Stimulated activated CD4-positive, alpha-beta T cell treated with anti-CD3 and anti-CD28 coated beads, Interleukin-4, amount 100 ng/mL, for 24 hours (primary cell): Measurements from ENCODE around the gene TMPRSS9.
A peak's percentile ranks its signal among the peaks of the same experiment; 100 is the strongest.
"Not testable (repeated sequence)": the region's sequence is repeated elsewhere in the genome, so short reads cannot be mapped to it uniquely, and the experiment has no call there.

Experiments
- DNase-seq: peaks from one replicate; pipeline ENCODE4 v3.0.0-alpha.2; 2020

The TMPRSS9 gene

GRCh38 chr19:2468596-2468995, 108.5 kb downstream of the TMPRSS9 start:
- DNase-seq, result no peak

- peak; percentile 35 for DNase-seq
Measured at GRCh38 chr19:2469102-2469914, 109.2 kb downstream of the TMPRSS9 start.

- DNase-seq, result not testable (repeated sequence)
Measured at GRCh38 chr19:2469915-2470200, 109.8 kb downstream of the TMPRSS9 start.

- DNase-seq, result peak; percentile 91
Measured at GRCh38 chr19:2474232-2475017, 114.4 kb downstream of the TMPRSS9 start.

GRCh38 chr19:2475018-2475701, 115.1 kb downstream of the TMPRSS9 start:
- DNase-seq, result peak; percentile 62
